HL-60 (cell line): Measurements from ENCODE around the gene HTR7.
"Not testable (repeated sequence)": the region's sequence is repeated elsewhere in the genome, so short reads cannot be mapped to it uniquely, and the experiment has no call there.

Source experiments
- DNase-seq, 2 experiments: peaks; one replicate each; pipeline ENCODE4 v3.0.0-alpha.2; 2010 to 2020; ENCODE audit warnings: low read depth in 1 of 2, low spot score in 1 of 2
- H3K27ac ChIP-seq: fragments of 250-450 bp; sonication (Bioruptor Pico); replicated peaks from 2 replicates; pipeline ENCODE4 v1.5.1; 2020; ENCODE audit warnings: mild to moderate bottlenecking, moderate library complexity
- H3K27me3 ChIP-seq: fragments of 250-450 bp; sonication (Bioruptor Pico); 2 replicates; pipeline ENCODE4 v1.5.1; 2021; ENCODE audit warnings: mild to moderate bottlenecking, moderate library complexity; ENCODE audit not compliant: insufficient read depth, poor library complexity, severe bottlenecking
- H3K4me3 ChIP-seq: replicated peaks from 2 replicates; pipeline ENCODE4 v1.5.1; 2011; ENCODE audit warnings: mild to moderate bottlenecking, control low read depth, low read length; ENCODE audit not compliant: insufficient read depth
- GABPA ChIP-seq: IDR thresholded peaks from 2 replicates; pipeline ENCODE4 v1.6.1; 2012; ENCODE audit warnings: low read depth
- POLR2AphosphoS5 ChIP-seq: IDR thresholded peaks from 2 replicates; pipeline ENCODE4 v1.6.1; 2012; ENCODE audit warnings: low read depth
- REST ChIP-seq: IDR thresholded peaks from 2 replicates; pipeline ENCODE4 v1.6.1; 2012; ENCODE audit warnings: low read depth; ENCODE audit not compliant: insufficient replicate concordance
- SPI1 ChIP-seq: IDR thresholded peaks from 2 replicates; pipeline ENCODE4 v1.6.1; 2012; ENCODE audit warnings: low read depth, mild to moderate bottlenecking, borderline replicate concordance
- TF ChIP-seq, protein P1 (sequence below): IDR thresholded peaks from one replicate; pipeline ENCODE4 v1.5.1; 2011; ENCODE audit warnings: low read length, control low read depth, inconsistent platforms; ENCODE audit not compliant: insufficient read depth

Gene HTR7

GRCh38 chr10:90880059-90880719, 22.4 kb upstream of the HTR7 start:
- H3K4me3 ChIP-seq, H3K27me3 ChIP-seq, DNase-seq, H3K27ac ChIP-seq: not testable (repeated sequence)
- TF ChIP-seq, protein P1, sequence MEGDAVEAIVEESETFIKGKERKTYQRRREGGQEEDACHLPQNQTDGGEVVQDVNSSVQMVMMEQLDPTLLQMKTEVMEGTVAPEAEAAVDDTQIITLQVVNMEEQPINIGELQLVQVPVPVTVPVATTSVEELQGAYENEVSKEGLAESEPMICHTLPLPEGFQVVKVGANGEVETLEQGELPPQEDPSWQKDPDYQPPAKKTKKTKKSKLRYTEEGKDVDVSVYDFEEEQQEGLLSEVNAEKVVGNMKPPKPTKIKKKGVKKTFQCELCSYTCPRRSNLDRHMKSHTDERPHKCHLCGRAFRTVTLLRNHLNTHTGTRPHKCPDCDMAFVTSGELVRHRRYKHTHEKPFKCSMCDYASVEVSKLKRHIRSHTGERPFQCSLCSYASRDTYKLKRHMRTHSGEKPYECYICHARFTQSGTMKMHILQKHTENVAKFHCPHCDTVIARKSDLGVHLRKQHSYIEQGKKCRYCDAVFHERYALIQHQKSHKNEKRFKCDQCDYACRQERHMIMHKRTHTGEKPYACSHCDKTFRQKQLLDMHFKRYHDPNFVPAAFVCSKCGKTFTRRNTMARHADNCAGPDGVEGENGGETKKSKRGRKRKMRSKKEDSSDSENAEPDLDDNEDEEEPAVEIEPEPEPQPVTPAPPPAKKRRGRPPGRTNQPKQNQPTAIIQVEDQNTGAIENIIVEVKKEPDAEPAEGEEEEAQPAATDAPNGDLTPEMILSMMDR, result peak; percentile 31

GRCh38 chr10:90879062-90879461, 21.2 kb upstream of the HTR7 start:
- no peak for TF ChIP-seq SPI1
- no peak for TF ChIP-seq POLR2AphosphoS5
- TF ChIP-seq REST, result no peak
- TF ChIP-seq, protein P1, result no peak
- no peak for TF ChIP-seq GABPA
- no peak for DNase-seq
- Histone ChIP-seq H3K27ac (no peak overlapping the region), H3K27me3 (no peaks in the 10 kb centered on the region), H3K4me3 (no peak overlapping the region)

GRCh38 chr10:90872648-90873020, 14.8 kb upstream of the HTR7 start:
- no peak for DNase-seq
- TF ChIP-seq, protein P1, result no peak
- no peak for TF ChIP-seq POLR2AphosphoS5
- TF ChIP-seq GABPA, result no peak
- no peak for TF ChIP-seq SPI1
- no peak for TF ChIP-seq REST
- Histone ChIP-seq H3K4me3 (peak overlapping the region; percentile 66), H3K27ac (peak overlapping the region; percentile 65), H3K27me3 (no peaks in the 10 kb centered on the region)
